ENCODE data around the gene CLCN1. TPM values are rescaled to one million over a fixed set of nuclear protein-coding genes. Genes with fewer than 3 reads are reported as not detected.
A peak's percentile ranks its signal among the peaks of the same experiment; 100 is the strongest.

Gene CLCN1
- total RNA-seq, 5 donors from 2014 or later (not counting 1 experiment from before 2014, with no cell fraction given), result not detected

DNA sequence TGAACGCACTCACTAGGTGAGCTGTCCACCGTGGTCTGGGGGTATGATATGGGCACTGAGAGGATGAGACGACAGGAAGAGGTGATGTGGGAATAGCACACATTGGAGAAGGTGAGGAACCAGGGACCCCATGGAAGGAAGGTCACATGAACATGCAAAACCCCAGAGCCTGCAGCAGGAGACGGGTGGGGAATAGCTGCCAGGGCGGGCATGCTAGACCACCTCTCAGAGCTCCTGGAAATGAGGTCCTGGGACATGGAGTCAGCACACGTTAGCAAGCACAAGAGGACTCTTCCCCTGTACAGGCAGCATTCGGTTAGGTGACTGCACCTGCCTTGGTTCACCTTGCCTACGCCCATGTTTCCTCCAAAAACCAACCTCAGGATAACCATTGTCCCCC lies 38.5 kb downstream of the CLCN1 start:
- 86% methylated on average over 6 of the region's 8 CpGs for WGBS (ENCODE audit: insufficient coverage)
- ATAC-seq (replicated peaks in 1 of 4), result no peak
- Histone ChIP-seq H3K27ac (ENCODE audit: low read length) (no peak overlapping the region), H3K4me3 (ENCODE audit: control insufficient read depth in 1 of 2, extremely low read depth in 1 of 2, low read length in 1 of 2) (no peak overlapping the region), H3K9me3 (no peaks in the 10 kb centered on the region), H3K4me1 (ENCODE audit: control insufficient read depth in 1 of 2, extremely low read depth in 1 of 2, insufficient read depth in 2 of 2, low read length in 2 of 2) (no peaks in the 10 kb centered on the region), H3K27me3 (replicated peaks in 1 of 2; ENCODE audit: control insufficient read depth in 2 of 2, extremely low read depth in 1 of 2, insufficient read depth in 2 of 2, low read length in 1 of 2) (peaks cover 0 to 16% of the 10 kb centered on the region in 2 experiments), H3K36me3 (ENCODE audit: control insufficient read depth in 2 of 2, extremely low read depth in 1 of 2, insufficient read depth in 1 of 2, low read length in 1 of 2) (no peaks in the 10 kb centered on the region)
- H3K27me3 Mint-ChIP-seq, result no peaks in the 10 kb centered on the region
- POLR2A ChIA-PET, result no interaction called here
- no peak overlapping the region for H3K27ac Mint-ChIP-seq
- no peaks in the 10 kb centered on the region for H3K36me3 Mint-ChIP-seq
- CTCF ChIA-PET, result no interaction called here
- peaks cover 0 to 2% (median 0%) of the 10 kb centered on the region in 3 donors for H3K4me1 Mint-ChIP-seq
- no peak overlapping the region for H3K4me3 Mint-ChIP-seq
- DNase-seq, result no peak
- H3K9me3 Mint-ChIP-seq, result no peaks in the 10 kb centered on the region

DNA sequence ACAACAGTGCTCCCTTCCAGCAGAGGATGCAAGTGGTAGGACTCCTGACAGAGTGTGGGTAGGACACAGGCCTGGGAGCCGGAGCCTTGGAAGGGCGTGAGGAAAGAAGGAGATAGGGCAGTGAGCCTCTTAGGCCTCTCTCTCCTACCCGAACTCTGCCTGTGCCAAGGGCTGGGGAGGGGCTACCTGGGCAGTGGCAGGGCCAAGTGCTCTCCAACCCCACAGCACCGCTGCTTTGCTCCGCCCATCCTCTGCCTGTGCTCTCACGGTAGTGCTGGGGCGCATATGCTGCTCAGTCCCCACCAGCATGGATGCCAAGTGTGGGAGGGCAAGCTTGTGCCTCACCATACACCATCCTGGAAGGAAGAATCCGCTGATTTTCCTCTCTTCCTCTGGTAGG lies 39.1 kb downstream of the CLCN1 start:
- H3K36me3 Mint-ChIP-seq, result no peaks in the 10 kb centered on the region

DNA sequence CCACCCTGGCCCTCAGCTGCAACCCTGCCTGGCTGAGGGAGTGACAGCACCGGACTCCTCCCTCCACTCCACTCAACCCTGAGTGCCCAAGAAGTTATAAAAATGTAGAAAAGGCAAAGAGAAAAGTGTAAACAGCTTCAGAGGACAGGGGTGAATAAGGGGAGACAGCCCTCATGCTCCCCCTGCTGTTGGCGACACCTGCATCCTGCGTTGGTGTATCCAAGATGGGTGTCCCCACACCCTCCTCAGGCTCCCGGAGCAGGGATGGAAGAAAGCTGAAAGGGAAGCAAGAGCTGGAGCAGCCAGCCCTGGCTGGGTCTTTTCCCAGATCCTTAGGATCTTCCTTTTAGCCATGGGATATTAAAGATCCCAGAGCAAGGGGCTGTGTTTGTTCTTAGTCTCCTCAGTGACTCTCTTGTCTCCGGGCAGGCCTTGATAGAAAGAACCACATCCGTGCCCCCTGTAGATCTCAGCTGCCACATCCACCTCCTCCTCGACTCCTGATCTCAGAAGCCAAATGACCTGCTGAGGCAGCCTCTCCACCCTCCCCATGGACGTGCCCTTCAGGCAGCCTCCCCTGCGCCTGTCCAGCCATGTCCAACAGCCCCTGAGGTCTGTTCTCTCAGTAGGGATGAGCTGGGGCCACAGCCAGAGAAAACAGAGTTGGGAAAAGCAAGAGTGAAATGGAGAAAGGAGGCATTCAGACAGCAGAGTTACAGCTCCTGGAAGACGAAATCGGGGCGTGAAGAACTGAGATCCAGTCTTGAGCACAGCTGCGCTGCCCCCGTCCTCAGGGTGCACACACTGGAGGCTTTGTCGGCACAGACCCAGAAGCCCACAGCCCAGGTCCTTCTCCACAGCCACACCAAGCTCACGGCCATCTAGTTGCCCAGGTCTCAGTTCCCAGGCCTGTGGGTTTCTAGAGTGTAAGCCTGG lies 39.8 kb downstream of the CLCN1 start:
- no peaks in the 10 kb centered on the region for H3K36me3 ChIP-seq (ENCODE audit: control insufficient read depth in 2 of 2, extremely low read depth in 1 of 2, insufficient read depth in 1 of 2, low read length in 1 of 2)
- Mint-ChIP-seq H3K4me1 (peaks cover 0 to 6% (median 4%) of the 10 kb centered on the region in 3 donors), H3K4me3 (no peak overlapping the region), H3K27me3 (peaks cover 3% of the 10 kb centered on the region in 2 donors), H3K36me3 (no peaks in the 10 kb centered on the region), H3K27ac (no peak overlapping the region), H3K9me3 (no peaks in the 10 kb centered on the region)
- DNase-seq (no peak), ATAC-seq (replicated peaks in 1 of 4) (no peak)
- H3K9me3 ChIP-seq, result no peaks in the 10 kb centered on the region
- H3K4me3 ChIP-seq (ENCODE audit: control insufficient read depth in 1 of 2, extremely low read depth in 1 of 2, low read length in 1 of 2), result no peak overlapping the region
- ChIA-PET CTCF (no interaction called here), POLR2A (no interaction called here)
- peaks cover 0 to 16% of the 10 kb centered on the region in 2 experiments for H3K27me3 ChIP-seq (replicated peaks in 1 of 2; ENCODE audit: control insufficient read depth in 2 of 2, extremely low read depth in 1 of 2, insufficient read depth in 2 of 2, low read length in 1 of 2)
- no peaks in the 10 kb centered on the region for H3K4me1 ChIP-seq (ENCODE audit: control insufficient read depth in 1 of 2, extremely low read depth in 1 of 2, insufficient read depth in 2 of 2, low read length in 2 of 2)
- H3K27ac ChIP-seq (ENCODE audit: low read length), result no peak overlapping the region
- 96% methylated on average over 9 of the region's 16 CpGs for WGBS (ENCODE audit: insufficient coverage)

More for the DNA sequence above, 39.1 kb downstream of the CLCN1 start:
- Histone ChIP-seq H3K27ac (ENCODE audit: low read length) (no peak overlapping the region), H3K4me1 (ENCODE audit: control insufficient read depth in 1 of 2, extremely low read depth in 1 of 2, insufficient read depth in 2 of 2, low read length in 2 of 2) (no peaks in the 10 kb centered on the region), H3K36me3 (ENCODE audit: control insufficient read depth in 2 of 2, extremely low read depth in 1 of 2, insufficient read depth in 1 of 2, low read length in 1 of 2) (no peaks in the 10 kb centered on the region), H3K9me3 (no peaks in the 10 kb centered on the region), H3K27me3 (replicated peaks in 1 of 2; ENCODE audit: control insufficient read depth in 2 of 2, extremely low read depth in 1 of 2, insufficient read depth in 2 of 2, low read length in 1 of 2) (peaks cover 0 to 16% of the 10 kb centered on the region in 2 experiments), H3K4me3 (ENCODE audit: control insufficient read depth in 1 of 2, extremely low read depth in 1 of 2, low read length in 1 of 2) (no peak overlapping the region)
- 88% methylated on average over 3 of the region's 8 CpGs for WGBS (ENCODE audit: insufficient coverage)
- ChIA-PET CTCF (no interaction called here), POLR2A (no interaction called here)
- DNase-seq, result no peak
- no peak for ATAC-seq (replicated peaks in 1 of 4)
- H3K4me1 Mint-ChIP-seq, result peaks cover 0 to 2% (median 0%) of the 10 kb centered on the region in 3 donors
- H3K27ac Mint-ChIP-seq, result no peak overlapping the region
- no peaks in the 10 kb centered on the region for H3K9me3 Mint-ChIP-seq
- no peaks in the 10 kb centered on the region for H3K27me3 Mint-ChIP-seq
- H3K4me3 Mint-ChIP-seq, result no peak overlapping the region

DNA sequence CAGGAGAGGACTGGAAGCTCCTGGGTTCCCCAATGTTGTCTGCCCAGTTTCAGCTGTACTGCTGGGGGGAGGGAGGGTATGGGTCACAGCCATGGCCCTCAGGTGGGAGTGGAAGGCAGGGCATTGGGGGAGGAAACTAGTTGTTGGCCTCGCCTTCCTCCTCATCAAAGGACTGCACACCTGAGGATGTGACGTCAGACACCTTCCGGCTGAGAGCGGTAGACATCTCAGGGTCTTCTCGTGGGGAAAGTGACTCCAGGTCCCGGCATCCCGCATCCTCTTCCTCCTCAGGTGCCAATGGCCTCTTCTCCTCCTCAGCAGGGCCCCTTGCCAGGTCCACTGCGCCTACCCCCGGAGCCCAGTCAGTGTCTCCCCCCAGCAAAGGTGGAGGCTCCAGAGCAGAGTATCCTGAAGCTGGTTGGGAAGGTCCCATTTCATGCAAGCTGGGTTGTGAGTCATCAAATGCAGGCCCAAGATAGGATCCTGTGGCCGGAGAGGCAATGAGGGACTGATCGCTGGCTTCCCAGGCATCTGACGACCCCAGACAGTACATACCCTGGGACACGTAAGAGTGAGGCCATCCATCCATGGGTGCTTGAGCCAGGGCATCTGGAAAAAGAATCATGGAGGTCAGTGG lies 40.6 kb downstream of the CLCN1 start:
- no peaks in the 10 kb centered on the region for H3K9me3 ChIP-seq
- Mint-ChIP-seq H3K4me3 (no peak overlapping the region), H3K27ac (no peak overlapping the region), H3K27me3 (peaks cover 3% of the 10 kb centered on the region in 2 donors), H3K4me1 (peaks cover 0 to 10% (median 4%) of the 10 kb centered on the region in 3 donors), H3K36me3 (no peaks in the 10 kb centered on the region), H3K9me3 (no peaks in the 10 kb centered on the region)
- H3K27ac ChIP-seq (ENCODE audit: low read length), result no peak overlapping the region
- H3K4me3 ChIP-seq (ENCODE audit: control insufficient read depth in 1 of 2, extremely low read depth in 1 of 2, low read length in 1 of 2), result no peak overlapping the region
- H3K27me3 ChIP-seq (replicated peaks in 1 of 2; ENCODE audit: control insufficient read depth in 2 of 2, extremely low read depth in 1 of 2, insufficient read depth in 2 of 2, low read length in 1 of 2), result peaks cover 0 to 18% of the 10 kb centered on the region in 2 experiments
- ChIA-PET CTCF (no interaction called here), POLR2A (no interaction called here)
- H3K36me3 ChIP-seq (ENCODE audit: control insufficient read depth in 2 of 2, extremely low read depth in 1 of 2, insufficient read depth in 1 of 2, low read length in 1 of 2), result no peaks in the 10 kb centered on the region
- ATAC-seq (replicated peaks in 1 of 4), result no peak
- H3K4me1 ChIP-seq (ENCODE audit: control insufficient read depth in 1 of 2, extremely low read depth in 1 of 2, insufficient read depth in 2 of 2, low read length in 2 of 2), result no peaks in the 10 kb centered on the region
- no peak for DNase-seq
- 89% methylated on average over 12 of the region's 13 CpGs for WGBS (ENCODE audit: insufficient coverage)

GRCh38 chr7:143358626-143359025 lies 42.7 kb downstream of the CLCN1 start:
- ChIA-PET CTCF (no interaction called here), POLR2A (no interaction called here)
- H3K9me3 ChIP-seq, result no peaks in the 10 kb centered on the region
- H3K27ac Mint-ChIP-seq, result no peak overlapping the region
- peaks cover 0 to 15% of the 10 kb centered on the region in 2 experiments for H3K4me1 ChIP-seq (ENCODE audit: control insufficient read depth in 1 of 2, extremely low read depth in 1 of 2, insufficient read depth in 2 of 2, low read length in 2 of 2)
- H3K36me3 ChIP-seq (ENCODE audit: control insufficient read depth in 2 of 2, extremely low read depth in 1 of 2, insufficient read depth in 1 of 2, low read length in 1 of 2), result no peaks in the 10 kb centered on the region
- H3K27me3 Mint-ChIP-seq, result peaks cover 9 to 11% of the 10 kb centered on the region in 2 donors
- no peak for DNase-seq
- WGBS (ENCODE audit: insufficient coverage), result 86% methylated on average over 8 of the region's 12 CpGs
- no peak overlapping the region for H3K4me3 Mint-ChIP-seq
- H3K27me3 ChIP-seq (replicated peaks in 1 of 2; ENCODE audit: control insufficient read depth in 2 of 2, extremely low read depth in 1 of 2, insufficient read depth in 2 of 2, low read length in 1 of 2), result peaks cover 3 to 27% of the 10 kb centered on the region in 2 experiments
- peaks cover 7 to 17% (median 12%) of the 10 kb centered on the region in 3 donors for H3K4me1 Mint-ChIP-seq
- no peak overlapping the region for H3K27ac ChIP-seq (ENCODE audit: low read length)
- no peaks in the 10 kb centered on the region for H3K9me3 Mint-ChIP-seq
- no peak for ATAC-seq (replicated peaks in 1 of 4)
- no peak overlapping the region for H3K4me3 ChIP-seq (ENCODE audit: control insufficient read depth in 1 of 2, extremely low read depth in 1 of 2, low read length in 1 of 2)
- no peaks in the 10 kb centered on the region for H3K36me3 Mint-ChIP-seq

GRCh38 chr7:143359771-143360353 lies 44.0 kb downstream of the CLCN1 start:
- Histone ChIP-seq H3K36me3 (ENCODE audit: control insufficient read depth in 2 of 2, extremely low read depth in 1 of 2, insufficient read depth in 1 of 2, low read length in 1 of 2) (no peaks in the 10 kb centered on the region), H3K4me3 (ENCODE audit: control insufficient read depth in 1 of 2, extremely low read depth in 1 of 2, low read length in 1 of 2) (no peak overlapping the region), H3K27ac (ENCODE audit: low read length) (no peak overlapping the region), H3K27me3 (replicated peaks in 1 of 2; ENCODE audit: control insufficient read depth in 2 of 2, extremely low read depth in 1 of 2, insufficient read depth in 2 of 2, low read length in 1 of 2) (peaks cover 8 to 24% of the 10 kb centered on the region in 2 experiments), H3K4me1 (ENCODE audit: control insufficient read depth in 1 of 2, extremely low read depth in 1 of 2, insufficient read depth in 2 of 2, low read length in 2 of 2) (peaks cover 0 to 15% of the 10 kb centered on the region in 2 experiments), H3K9me3 (no peaks in the 10 kb centered on the region)
- Mint-ChIP-seq H3K4me3 (peak overlapping the region in 1 of 3 donors; percentile 67), H3K27ac (no peak overlapping the region), H3K36me3 (no peaks in the 10 kb centered on the region), H3K9me3 (no peaks in the 10 kb centered on the region), H3K27me3 (peaks cover 22 to 23% of the 10 kb centered on the region in 2 donors), H3K4me1 (peaks cover 10 to 17% (median 11%) of the 10 kb centered on the region in 3 donors)
- ChIA-PET POLR2A (interaction anchor here in 1 of 2 donors (0.7 kb wide), 1 partner anchor 16 kb away, joined by 3 read pairs; no protein-coding TSS in a partner anchor), CTCF (interaction anchor here in 1 of 2 donors (1.0 kb wide), 1 partner anchor 85 kb away, joined by 3 read pairs; no protein-coding TSS in a partner anchor)
- ATAC-seq (replicated peaks in 1 of 4) (no peak), DNase-seq (no peak)
- WGBS (ENCODE audit: insufficient coverage), result 100% methylated on average over 2 of the region's 11 CpGs

Measured in T-cell (primary cell).